Measurements from ENCODE around the gene ZAR1.
A peak's percentile ranks its signal among the peaks of the same experiment; 100 is the strongest.

Gene ZAR1

DNA sequence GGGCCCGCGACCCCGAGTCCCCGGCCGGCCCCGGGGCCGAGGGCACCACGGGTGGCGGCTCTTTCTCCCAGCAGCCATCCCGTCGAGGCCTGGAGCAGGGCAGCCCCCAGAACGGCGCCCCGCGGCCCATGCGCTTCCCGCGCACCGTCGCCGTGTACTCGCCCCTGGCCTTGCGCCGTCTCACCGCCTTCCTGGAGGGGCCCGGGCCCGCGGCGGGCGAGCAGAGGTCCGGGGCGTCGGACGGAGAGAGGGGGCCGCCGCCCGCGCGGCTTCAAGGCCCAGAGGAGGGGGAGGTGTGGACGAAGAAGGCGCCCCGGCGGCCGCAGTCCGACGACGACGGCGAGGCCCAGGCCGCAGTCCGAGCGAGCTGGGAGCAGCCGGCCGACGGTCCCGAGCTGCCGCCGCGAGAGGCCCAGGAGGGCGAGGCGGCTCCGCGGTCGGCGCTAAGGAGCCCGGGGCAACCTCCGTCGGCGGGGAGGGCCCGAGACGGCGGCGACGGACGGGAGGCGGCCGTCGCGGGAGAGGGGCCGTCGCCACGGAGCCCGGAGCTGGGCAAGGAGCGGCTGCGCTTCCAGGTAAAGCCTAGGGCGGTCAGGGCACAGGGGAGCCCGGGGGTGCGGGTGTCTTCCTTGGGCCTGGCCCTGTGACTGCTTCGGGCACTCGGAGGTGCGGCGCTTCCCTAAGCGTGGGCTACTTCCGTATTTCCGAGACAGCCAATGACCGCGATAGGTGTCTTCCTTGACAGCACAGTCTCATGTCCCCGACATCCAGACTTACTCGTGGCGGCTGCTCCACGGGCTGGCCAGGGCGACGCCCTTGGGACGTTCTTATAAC is 845 bp downstream of the ZAR1 start:
- DNase-seq = peak in 3 of 4 experiments; percentile 10 to 27 (median 12)

DNA sequence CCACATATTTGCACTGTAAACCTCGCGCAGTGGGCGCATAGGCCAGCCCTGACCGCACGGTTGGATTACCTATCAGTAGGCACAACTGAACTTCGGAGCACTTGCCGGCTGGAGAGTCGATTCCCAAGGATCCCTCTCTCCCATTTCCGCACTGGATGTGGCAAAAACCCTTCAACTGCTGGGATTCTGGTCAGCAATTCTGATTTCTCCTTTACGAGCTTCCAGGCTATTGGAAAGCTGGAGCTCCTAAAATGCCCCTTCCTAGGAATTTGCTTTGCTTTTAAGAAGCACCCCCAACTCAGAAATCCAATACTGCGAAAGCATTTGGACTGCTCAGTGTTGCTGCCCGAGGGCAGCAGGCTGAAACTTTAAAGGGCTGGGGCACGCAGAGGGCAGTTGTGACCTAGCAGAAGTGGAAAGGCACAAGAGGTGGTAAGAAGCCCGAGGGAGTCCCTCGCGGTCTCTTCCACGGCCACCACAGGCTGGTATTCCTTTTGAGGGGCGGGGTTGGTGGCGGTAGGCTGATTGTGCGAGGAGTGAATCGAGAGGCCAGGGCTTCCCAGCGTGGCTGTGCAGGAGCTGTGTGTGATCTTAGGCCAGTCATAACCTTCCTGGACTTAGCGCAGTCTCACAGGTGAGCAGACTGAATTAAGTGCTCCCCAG is 1.6 kb downstream of the ZAR1 start:
- no peak for DNase-seq

DNA sequence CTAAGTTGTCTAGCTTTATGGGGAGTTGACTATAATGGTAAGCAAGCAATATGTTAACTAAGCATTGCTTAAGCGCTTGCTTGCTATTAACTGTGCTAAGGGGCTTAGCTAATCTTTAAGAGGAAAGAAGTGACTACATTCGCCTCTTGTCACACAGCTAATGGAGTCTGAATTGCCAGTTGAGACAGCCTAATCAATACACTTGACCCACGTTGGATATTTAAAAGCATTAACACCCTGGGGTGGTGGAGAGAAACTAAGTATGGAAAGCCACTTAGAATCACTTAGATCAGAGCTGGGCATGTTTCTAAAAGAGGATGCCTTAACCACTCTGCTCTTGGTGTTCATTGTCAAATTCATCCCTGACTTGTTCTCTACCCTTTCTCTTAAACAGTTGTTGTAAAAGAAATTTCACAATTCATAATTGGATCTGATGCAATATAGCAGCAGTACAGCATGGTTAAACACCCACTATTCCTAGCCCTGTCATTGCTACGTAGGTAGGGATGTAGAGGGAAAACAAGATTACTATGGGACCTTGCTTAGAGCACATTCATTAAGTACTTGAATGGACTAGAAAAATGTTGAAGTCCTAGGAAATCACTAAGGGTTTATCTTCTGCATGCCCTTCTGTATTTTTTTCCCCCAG is 3.5 kb downstream of the ZAR1 start:
- DNase-seq = no peak

DNA sequence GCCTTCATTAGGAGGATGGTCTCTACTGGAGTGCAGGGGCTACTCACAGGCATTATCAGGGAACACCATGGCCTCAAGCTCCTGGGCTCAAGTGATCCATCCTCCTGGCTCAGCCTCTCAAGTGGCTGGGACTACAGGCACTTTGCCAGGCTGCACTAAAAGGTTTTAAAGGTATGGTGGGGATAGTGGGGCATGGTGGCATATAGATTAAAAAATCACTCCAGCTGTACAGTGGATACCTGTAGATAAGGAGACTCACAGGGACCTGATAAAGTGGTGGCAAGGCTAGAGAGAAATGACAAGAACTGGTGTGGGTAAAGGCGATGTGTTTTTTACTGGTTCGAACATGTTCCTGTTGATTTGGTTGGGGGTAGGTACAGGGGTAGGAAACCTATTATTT is 5.9 kb downstream of the ZAR1 start:
- no peak for DNase-seq

DNA sequence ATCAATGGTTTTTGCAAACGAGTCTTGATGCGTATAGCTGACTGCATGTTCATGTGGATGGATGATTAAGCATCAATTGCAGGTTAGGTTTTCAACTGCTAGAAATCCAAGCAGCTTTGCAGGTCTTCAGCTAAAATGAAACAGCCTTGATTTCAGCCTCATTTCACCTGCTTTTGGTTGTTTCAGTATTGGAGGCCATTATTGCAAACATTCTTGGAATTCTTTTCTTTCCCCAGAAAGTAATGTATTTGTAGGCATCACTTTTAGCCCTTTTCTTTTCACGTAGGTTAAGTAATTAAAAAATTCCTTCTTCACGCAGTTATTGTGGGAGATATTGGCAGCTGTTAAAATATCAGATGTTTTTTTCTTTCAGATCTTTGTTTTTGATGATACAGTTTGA is 8.8 kb downstream of the ZAR1 start:
- DNase-seq = no peak

DNA sequence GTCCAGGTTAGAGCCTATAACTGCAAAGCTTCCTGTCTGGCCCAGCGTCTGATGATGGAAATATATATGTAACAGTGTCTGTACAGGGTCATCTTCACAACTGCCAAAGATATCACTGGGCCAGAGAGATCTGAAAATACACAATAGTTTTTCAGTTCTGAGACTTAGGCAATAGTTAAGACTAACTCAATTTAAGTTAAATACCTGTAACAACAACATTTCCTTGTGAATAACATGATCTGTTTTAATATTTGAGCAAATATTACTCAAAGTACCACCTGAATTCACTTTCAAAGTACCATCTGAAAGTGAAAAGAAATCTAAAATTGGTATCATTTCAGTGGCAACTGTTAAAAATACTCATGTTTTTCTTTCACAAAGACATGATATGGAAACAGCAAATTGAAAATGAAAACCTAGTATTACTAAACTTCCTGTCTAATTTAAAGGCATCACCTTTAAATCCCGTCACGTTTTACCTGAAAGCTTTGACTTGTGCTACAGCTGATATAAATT is 9.6 kb downstream of the ZAR1 start:
- DNase-seq = no peak

DNA sequence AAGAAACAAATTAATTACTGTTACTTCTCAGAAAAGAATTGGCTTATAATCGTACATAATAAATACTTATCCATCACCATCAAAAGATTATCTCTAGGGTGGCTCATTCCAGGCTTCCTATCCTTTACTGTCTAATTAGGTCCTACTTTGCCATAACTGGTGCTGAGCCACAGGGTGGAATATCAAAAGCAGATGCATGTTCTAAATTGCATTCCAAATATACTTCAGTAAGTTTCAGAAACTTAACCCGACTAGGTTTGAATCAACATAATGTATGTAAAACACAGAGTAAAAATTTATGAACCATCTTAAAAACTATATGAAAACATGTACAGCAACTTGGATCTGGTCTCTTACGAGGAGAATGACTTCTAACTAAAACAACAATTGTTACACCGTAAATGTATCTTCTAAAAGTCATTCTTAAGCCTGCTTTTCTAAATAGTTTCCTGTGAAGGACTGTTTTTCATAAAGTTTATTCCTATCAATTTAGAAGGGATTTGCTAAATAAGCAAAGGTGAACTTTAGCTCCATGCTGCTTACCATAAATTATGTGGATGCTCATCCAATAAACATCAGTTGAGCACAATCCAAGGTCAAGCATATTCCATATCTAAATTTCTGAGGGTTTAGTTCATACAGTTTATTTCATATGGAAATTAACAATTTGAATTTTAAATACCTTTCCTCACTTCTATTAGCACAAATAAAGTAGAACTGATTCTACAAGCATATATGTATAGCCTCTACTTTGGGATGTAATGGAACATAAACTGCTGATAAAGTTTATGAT is 13.4 kb downstream of the ZAR1 start:
- no peak for DNase-seq

DNA sequence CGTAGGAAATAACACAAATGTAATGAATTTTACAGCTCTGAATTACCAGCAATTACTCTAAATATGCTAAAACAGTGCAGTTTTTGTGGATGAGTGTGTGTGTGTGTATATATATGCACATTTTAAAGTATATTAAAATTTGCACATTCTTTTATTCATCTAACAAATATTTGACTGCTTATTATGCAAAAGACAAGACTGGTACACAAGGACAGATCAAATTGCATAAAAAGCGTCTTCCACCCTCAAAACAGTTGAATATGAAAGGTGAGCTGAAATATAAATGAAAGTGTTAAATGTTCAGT is 13.9 kb downstream of the ZAR1 start:
- DNase-seq = no peak

DNA sequence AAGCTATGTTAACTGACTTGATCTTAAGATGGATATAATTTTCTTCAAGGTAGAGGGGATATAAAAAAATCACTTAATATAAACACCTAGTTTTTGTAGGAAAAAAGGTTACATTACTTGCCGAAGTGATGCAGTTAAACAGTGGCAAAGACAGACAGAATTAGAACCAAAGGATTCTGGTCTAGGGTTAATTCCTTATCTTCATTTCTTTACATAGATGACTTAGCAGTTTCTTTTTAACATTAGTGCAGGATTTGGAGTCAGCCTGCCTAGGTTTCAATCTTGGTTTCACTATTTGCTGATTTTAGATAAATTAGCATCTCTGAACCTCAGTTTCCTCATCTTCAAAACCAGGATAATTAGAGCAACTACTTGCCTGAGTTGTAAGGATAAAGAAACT is 14.3 kb downstream of the ZAR1 start:
- DNase-seq = no peak

DNA sequence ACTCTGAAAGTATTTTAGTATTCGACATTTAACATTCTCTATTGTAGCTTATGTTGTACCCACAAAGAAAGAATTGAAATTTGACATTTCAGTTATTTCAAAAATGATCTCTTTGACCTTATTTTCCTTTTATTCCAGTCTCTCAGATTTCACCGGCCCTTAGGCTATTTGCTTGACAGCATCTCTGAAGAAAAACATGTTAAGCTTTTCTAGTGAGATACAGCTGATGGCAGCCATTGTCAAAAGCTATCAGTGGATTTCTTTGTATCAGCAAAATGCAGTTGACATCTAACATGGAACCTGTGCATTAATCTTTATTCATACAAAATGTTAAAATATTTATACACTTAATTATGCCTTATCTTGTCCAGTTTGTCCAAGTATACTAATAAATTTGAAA is 16.7 kb downstream of the ZAR1 start:
- DNase-seq = no peak

DNA sequence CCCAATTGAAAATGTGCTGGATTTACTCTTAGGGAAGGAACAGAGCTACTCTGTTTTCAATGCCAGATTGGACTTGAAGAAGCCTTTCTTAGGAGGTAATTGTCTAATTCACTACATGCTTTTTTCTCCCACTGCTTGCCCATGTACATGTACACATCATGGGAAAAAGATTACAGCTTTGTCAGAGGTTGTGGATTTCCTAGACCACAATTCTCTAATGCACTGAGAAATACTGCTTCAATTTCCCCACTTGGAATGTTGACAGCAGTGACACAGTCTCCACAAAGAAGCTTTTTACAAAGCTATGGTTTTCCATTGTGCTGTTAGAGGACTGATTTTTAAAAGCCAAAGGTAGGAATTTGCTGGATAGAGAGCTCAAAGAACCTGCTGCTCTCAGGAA is 19.5 kb downstream of the ZAR1 start:
- DNase-seq = no peak

DNA sequence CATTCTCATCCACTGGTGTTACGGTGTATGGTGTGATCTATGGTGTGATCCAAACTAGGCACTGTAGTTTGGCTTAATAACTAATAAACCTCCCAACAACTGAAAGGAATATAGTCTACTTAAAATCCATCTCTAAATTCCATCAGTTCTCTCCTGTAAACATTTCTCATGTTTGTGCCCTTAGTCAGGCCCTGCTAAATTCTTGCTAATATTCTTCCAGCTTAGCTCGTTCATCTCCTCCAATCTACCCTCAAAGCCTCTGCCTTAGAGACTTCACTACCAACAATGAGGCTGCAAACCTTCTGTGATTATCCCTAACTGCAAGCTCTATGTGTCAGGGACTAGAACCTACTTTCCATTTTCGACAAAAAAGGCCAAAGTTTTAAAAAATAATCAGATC is 28.1 kb downstream of the ZAR1 start:
- no peak for DNase-seq

DNA sequence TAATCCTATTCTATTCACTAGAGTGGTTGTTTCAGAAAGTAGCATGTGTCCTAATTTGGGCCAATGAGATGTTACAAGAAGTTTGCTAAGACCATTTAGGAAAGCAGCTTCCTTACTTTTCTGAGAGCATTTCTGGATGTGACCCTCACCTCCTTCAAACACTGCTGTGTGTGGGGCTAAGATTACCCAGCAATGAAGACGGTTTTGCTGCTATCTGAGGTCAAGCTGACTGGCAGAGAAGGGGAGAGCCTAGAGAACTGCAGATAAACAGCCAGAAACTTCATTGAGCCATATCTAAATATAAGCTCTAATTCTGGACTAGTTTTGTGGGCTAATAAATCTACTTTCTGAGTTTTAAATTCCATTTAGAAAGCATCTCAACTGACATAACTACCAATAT is 36.4 kb downstream of the ZAR1 start:
- DNase-seq = no peak

DNA sequence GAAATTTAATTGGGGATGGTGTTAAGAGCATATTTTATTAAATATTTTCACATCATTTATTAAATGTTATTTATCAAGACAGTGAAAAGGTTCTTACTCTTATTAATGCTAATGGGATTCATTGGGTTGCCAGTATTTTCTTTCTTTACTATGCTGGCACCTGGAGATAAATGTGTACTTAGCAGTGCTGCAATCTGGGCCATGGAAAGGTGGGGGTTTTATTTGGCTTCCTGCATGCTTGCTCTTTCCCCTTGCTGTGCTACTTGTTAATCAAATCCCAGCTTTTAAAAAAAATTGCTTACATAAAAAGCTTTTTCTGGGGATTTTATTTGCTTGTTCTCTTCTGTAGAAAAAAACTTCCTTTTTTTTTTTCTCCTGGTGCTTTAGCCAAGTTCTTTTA is 48.3 kb downstream of the ZAR1 start:
- DNase-seq = peak in 3 of 4 experiments; percentile 3 to 14 (median 4)

DNA sequence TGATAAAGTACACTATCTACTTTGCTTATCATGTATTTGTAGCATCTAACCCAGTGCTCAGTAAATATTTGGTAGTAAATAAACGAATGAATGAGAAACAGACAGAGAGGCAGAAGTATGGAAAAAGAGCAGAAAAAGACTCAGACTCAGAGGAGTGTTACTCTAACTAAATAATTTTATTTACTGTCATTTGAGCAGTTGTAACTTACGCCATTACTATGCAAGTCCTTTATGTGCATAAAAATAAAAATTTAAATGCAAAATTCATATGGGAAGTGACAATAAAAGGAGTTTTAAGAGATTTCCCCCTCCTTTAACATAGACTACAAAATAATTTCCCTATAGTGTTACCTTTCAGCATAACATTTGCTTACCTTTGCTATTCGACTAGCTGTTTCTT is 49.5 kb downstream of the ZAR1 start:
- DNase-seq = no peak

DNA sequence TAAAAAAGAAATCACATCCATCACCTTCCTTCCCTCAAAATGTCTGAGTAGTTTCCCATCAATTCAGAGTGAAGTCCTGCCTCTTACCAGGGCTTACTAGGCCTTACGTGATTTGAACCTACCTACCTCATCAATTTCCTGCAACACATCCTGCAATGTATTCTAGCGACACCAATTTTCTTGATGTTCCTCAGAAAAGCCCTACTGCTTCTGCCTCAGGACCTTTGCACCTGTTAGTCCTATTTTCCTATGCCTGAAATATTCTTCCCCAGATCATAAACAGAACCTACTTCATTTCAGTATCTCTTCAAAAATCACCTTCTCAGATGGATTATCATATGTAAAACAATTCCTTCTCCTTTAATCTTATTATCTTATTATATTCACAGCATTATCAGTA is 52.8 kb downstream of the ZAR1 start:
- no peak for DNase-seq

DNA sequence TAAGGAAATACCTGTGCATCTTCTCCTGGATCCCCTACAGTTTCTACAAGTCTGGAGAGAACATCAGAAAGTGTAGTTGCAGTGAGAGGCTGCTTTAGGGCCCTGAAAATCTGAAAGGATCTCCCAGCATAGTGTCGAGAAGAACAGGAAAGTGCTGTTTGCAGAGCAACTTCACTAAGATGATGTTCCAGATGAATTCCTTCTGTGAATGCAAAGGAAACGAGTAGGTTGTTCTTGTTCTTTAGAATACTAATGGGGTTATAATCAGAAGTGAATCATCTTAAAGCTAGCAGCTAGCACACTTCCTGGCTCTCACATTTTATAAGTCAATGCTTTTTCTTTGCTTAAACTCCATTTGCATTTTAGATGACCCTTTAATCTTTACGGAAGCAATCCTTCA is 53.7 kb downstream of the ZAR1 start:
- DNase-seq = no peak

Measured in suppressor macrophage (primary cell).